Gastrocnemius medialis (tissue), 4 donors: ENCODE results near the gene NXN. TPM values are rescaled to one million over a fixed set of nuclear protein-coding genes. Genes with fewer than 3 reads are reported as not detected.

Experiments
- microRNA-seq, 2 donors: library from miRNA; unstranded; fragments of <30 nt; microRNA quantifications; one replicate each; pipeline ENCODE4, GENCODE V29; 2016; ENCODE audit warnings: borderline replicate concordance in 2 of 2
- total RNA-seq, 4 donors: library from RNA; depleted of rRNA; stranded (reverse); fragments of >200 nt; gene quantifications; one replicate each; pipeline versions ENCODE4 v1.1.0 to v1.2.3, GENCODE V29; 2016

Gene NXN
- total RNA-seq, 4 donors from 2014 or later = 55.6 to 86.4 (median 62.7) TPM

Small RNAs within 50 kb of the gene (microRNA-seq; reads per million reads assigned to microRNA genes)
- gene MIR3183 = 0 reads per million in 2 donors

Other genes with a start within 250 kb of the NXN start
- 1 to 10 TPM in 2 of 4 donors, under 1 TPM in 2; 0.39 to 1.4 (median 0.86) TPM for gene TLCD3A, start 247.2 kb downstream of the NXN start, total RNA-seq
- gene GEMIN4, start 227.5 kb downstream of the NXN start, total RNA-seq = 10 to 100 TPM; 10.6 to 21.6 (median 18.9) TPM
- 10 to 100 TPM; 17.6 to 38.1 (median 22.8) TPM for gene GLOD4, start 197.5 kb downstream of the NXN start, total RNA-seq
- 10 to 100 TPM; 24.2 to 58.2 (median 33.0) TPM for gene MRM3, start 197.4 kb downstream of the NXN start, total RNA-seq
- gene TIMM22, start 17.4 kb upstream of the NXN start, total RNA-seq = 10 to 100 TPM; 14.4 to 16.1 (median 15.3) TPM
- gene ABR, start 200.2 kb upstream of the NXN start, total RNA-seq = 10 to 100 TPM in 3 of 4 donors, 1 to 10 TPM in 1; 9.7 to 15.4 (median 12.8) TPM